MM.1S (cell line): Measurements from ENCODE around the gene POGK.

ENCODE experiments used
- DNase-seq: peaks from one replicate; pipeline ENCODE4 v3.0.0-alpha.2; 2015
- H2AFZ ChIP-seq: fragments of 300-600 bp; sonication (generic); 2 replicates; pipeline ENCODE4 v1.6.0; 2016; ENCODE audit warnings: antibody characterized with exemption, low read length
- H3F3A ChIP-seq: fragments of 300-600 bp; sonication (generic); 2 replicates; pipeline ENCODE4 v1.6.1; 2016; ENCODE audit warnings: mild to moderate bottlenecking, antibody characterized with exemption, low read length, moderate library complexity, mixed read lengths; ENCODE audit not compliant: insufficient read depth
- H3K27ac ChIP-seq: fragments of 300-600 bp; sonication (generic); 2 replicates; pipeline ENCODE4 v1.5.1; 2016; ENCODE audit warnings: mild to moderate bottlenecking, low read length
- H3K27me3 ChIP-seq: fragments of 300-600 bp; sonication (generic); replicated peaks from 2 replicates; pipeline ENCODE4 v1.6.0; 2016; ENCODE audit warnings: low read length; ENCODE audit not compliant: insufficient read depth
- H3K36me3 ChIP-seq: fragments of 300-600 bp; sonication (generic); replicated peaks from 2 replicates; pipeline ENCODE4 v1.6.1; 2016; ENCODE audit warnings: mild to moderate bottlenecking, low read length, mixed read lengths; ENCODE audit not compliant: insufficient read depth
- H3K4me1 ChIP-seq: fragments of 300-600 bp; sonication (generic); 2 replicates; pipeline ENCODE4 v1.6.1; 2016; ENCODE audit warnings: low read length, mixed read lengths
- H3K4me2 ChIP-seq: fragments of 300-600 bp; sonication (generic); 2 replicates; pipeline ENCODE4 v1.6.0; 2016; ENCODE audit warnings: low read depth, low read length
- H3K4me3 ChIP-seq: fragments of 300-600 bp; sonication (generic); 2 replicates; pipeline ENCODE4 v1.5.1; 2016; ENCODE audit warnings: low read length, mixed read lengths
- H3K79me2 ChIP-seq: fragments of 300-600 bp; sonication (generic); 2 replicates; pipeline ENCODE4 v1.6.1; 2016; ENCODE audit warnings: mixed run types, low read length, mixed read lengths
- H3K9ac ChIP-seq: fragments of 300-600 bp; sonication (generic); 2 replicates; pipeline ENCODE4 v1.6.1; 2016; ENCODE audit warnings: low read length, mixed read lengths
- H3K9me2 ChIP-seq: fragments of 300-600 bp; sonication (generic); replicated peaks from 2 replicates; pipeline ENCODE4 v1.6.1; 2016; ENCODE audit warnings: mild to moderate bottlenecking, low read length, mixed read lengths; ENCODE audit not compliant: insufficient read depth
- H3K9me3 ChIP-seq: fragments of 300-600 bp; sonication (generic); replicated peaks from 2 replicates; pipeline ENCODE4 v1.6.1; 2016; ENCODE audit warnings: mild to moderate bottlenecking, low read length, mixed read lengths; ENCODE audit not compliant: insufficient read depth
- H4K20me1 ChIP-seq: fragments of 300-600 bp; sonication (generic); 2 replicates; pipeline ENCODE4 v1.6.1; 2016; ENCODE audit warnings: mild to moderate bottlenecking, low read length, moderate library complexity, mixed read lengths; ENCODE audit not compliant: insufficient read depth
- EZH2 ChIP-seq: fragments of 300-600 bp; sonication (generic); optimal IDR thresholded peaks from 2 replicates; pipeline ENCODE3; 2017; ENCODE audit warnings: low read depth, mild to moderate bottlenecking, antibody characterized with exemption, low read length, mixed read lengths
- EZH2phosphoT487 ChIP-seq: fragments of 300-600 bp; sonication (generic); IDR thresholded peaks from 2 replicates; pipeline ENCODE4 v1.6.1; 2018; ENCODE audit warnings: antibody characterized with exemption, low read length
- TF ChIP-seq, protein P1 (sequence below): fragments of 300-600 bp; sonication (generic); IDR thresholded peaks from 2 replicates; pipeline ENCODE4 v1.5.1; 2016; ENCODE audit warnings: antibody characterized with exemption, low read length, mixed read lengths

POGK gene

GRCh38 chr1:166811691-166812090, 27.6 kb upstream of the POGK start:
- Histone ChIP-seq H3K27me3 (no peaks in the 10 kb centered on the region), H3K9me2 (no peaks in the 10 kb centered on the region), H3K27ac (no peak overlapping the region), H4K20me1 (no peaks in the 10 kb centered on the region), H3K9ac (no peak overlapping the region), H3K9me3 (no peaks in the 10 kb centered on the region), H3K4me3 (no peak overlapping the region), H3K4me1 (no peaks in the 10 kb centered on the region), H3K79me2 (no peaks in the 10 kb centered on the region), H3K36me3 (no peaks in the 10 kb centered on the region), H3F3A (no peaks in the 10 kb centered on the region), H3K4me2 (no peak overlapping the region), H2AFZ (no peak overlapping the region)
- TF ChIP-seq EZH2 (no peak), EZH2phosphoT487 (no peak)
- TF ChIP-seq, protein P1, sequence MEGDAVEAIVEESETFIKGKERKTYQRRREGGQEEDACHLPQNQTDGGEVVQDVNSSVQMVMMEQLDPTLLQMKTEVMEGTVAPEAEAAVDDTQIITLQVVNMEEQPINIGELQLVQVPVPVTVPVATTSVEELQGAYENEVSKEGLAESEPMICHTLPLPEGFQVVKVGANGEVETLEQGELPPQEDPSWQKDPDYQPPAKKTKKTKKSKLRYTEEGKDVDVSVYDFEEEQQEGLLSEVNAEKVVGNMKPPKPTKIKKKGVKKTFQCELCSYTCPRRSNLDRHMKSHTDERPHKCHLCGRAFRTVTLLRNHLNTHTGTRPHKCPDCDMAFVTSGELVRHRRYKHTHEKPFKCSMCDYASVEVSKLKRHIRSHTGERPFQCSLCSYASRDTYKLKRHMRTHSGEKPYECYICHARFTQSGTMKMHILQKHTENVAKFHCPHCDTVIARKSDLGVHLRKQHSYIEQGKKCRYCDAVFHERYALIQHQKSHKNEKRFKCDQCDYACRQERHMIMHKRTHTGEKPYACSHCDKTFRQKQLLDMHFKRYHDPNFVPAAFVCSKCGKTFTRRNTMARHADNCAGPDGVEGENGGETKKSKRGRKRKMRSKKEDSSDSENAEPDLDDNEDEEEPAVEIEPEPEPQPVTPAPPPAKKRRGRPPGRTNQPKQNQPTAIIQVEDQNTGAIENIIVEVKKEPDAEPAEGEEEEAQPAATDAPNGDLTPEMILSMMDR, result no peak
- no peak for DNase-seq

DNA sequence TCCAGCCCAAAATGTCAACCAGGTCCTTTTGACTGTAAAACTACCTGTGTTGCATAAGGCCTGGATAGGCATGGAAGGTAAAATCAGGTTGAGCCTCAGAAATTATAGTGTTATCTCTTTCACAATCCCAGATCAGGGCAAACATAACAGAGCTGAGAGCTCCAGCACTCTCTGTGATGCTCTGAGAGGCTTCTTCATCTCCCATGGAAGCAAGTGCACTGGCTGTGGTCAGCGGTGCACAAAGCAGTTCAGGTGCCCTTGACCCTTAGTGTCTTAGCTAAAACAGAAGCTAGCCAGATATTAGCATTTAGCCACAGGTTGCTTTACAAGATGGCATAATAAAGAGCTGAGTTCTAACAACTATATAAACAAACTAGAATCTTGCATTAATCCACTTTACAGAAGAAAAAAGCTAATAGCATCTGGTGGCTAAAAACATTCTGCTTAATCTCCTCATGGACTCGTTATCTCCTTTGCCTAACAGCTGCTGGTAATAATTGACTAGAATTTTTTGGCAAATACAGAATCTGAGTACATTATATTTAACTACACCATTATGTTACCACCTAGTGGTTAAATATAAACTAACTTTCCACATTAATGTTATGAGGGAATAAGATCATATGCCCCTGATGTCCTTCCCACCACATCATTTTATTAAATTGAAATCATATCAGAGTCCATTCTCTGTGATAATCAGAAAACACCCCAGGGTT, 25.6 kb upstream of the POGK start:
- H3K4me2 ChIP-seq, result no peak overlapping the region

GRCh38 chr1:166814611-166815010, 24.7 kb upstream of the POGK start:
- H3K27me3 ChIP-seq, result no peaks in the 10 kb centered on the region
- H3K36me3 ChIP-seq, result no peaks in the 10 kb centered on the region
- H3K4me2 ChIP-seq, result no peak overlapping the region
- no peaks in the 10 kb centered on the region for H3K9me2 ChIP-seq
- DNase-seq, result no peak
- no peaks in the 10 kb centered on the region for H3K4me1 ChIP-seq
- H3K9ac ChIP-seq, result no peak overlapping the region
- no peaks in the 10 kb centered on the region for H3K9me3 ChIP-seq
- no peaks in the 10 kb centered on the region for H3F3A ChIP-seq
- no peak overlapping the region for H3K4me3 ChIP-seq
- TF ChIP-seq EZH2phosphoT487 (no peak), EZH2 (no peak)
- TF ChIP-seq, protein P1, result no peak
- no peaks in the 10 kb centered on the region for H3K79me2 ChIP-seq
- no peaks in the 10 kb centered on the region for H4K20me1 ChIP-seq
- H2AFZ ChIP-seq, result no peak overlapping the region
- H3K27ac ChIP-seq, result no peak overlapping the region

More for the DNA sequence above, 25.6 kb upstream of the POGK start:
- Histone ChIP-seq H3K79me2 (no peaks in the 10 kb centered on the region), H3K4me1 (no peaks in the 10 kb centered on the region), H2AFZ (no peak overlapping the region), H3K27me3 (no peaks in the 10 kb centered on the region), H3K4me3 (no peak overlapping the region), H4K20me1 (no peaks in the 10 kb centered on the region), H3K36me3 (no peaks in the 10 kb centered on the region), H3F3A (no peaks in the 10 kb centered on the region), H3K9me3 (no peaks in the 10 kb centered on the region), H3K9ac (no peak overlapping the region), H3K27ac (no peak overlapping the region), H3K9me2 (no peaks in the 10 kb centered on the region)
- TF ChIP-seq EZH2 (no peak), EZH2phosphoT487 (no peak)
- TF ChIP-seq, protein P1, result no peak
- no peak for DNase-seq
